K562 (cell line): ENCODE data around the gene DGKE. TPM values are rescaled to one million over a fixed set of nuclear protein-coding genes. Genes with fewer than 3 reads are reported as not detected.

ENCODE experiments used
- ATAC-seq: fragments of 200-7000 bp; cut with Tn5 transposase; 3 replicates; pipeline ENCODE4 v1.9.1; 2020; ENCODE audit warnings: moderate library complexity
- BruUV-seq: library from RNA; stranded (reverse); fragments of 400-500 nt; replicated peaks from 2 replicates; lab custom pipeline; 2021; lab: Mats Ljungman, UMichigan
- CTCF ChIA-PET: fragments of 300-600 bp; formaldehyde crosslinking; extraction: SDS; loops from one replicate; lab custom pipeline; 2021; ENCODE audit warnings: low intra/inter-chr PET ratio; lab: Yijun Ruan, JAX
- POLR2A ChIA-PET: fragments of 300-600, 350-650 bp; sonication (Branson Sonifier 250); formaldehyde crosslinking; extraction: SDS; loops from one replicate; lab custom pipeline; 2021; ENCODE audit warnings: antibody characterized with exemption, inconsistent platforms; lab: Yijun Ruan, JAX
- DNase-seq, 4 experiments: peaks; one replicate each; pipeline versions ENCODE4 v3.0.0 to v3.0.0-alpha.2; 2011 to 2018; ENCODE audit warnings: low spot score in 3 of 4, mixed read lengths in 3 of 4; ENCODE audit errors: extremely low read depth in 1 of 4
- FAIRE-seq: peaks from 2 replicates; lab custom pipeline; 2011; peaks lifted over from hg19 to GRCh38; lab: Jason Lieb, UNC
- H2AFZ ChIP-seq: 2 replicates; pipeline ENCODE4 v1.6.0; 2011; ENCODE audit warnings: low read depth, low read length, control low read depth, inconsistent platforms
- H3K27ac ChIP-seq: fragments of 200-600 bp; 3 replicates; pipeline ENCODE4 v1.8.0; 2011; ENCODE audit warnings: low read depth, mild to moderate bottlenecking, control low read depth, inconsistent platforms, low read length, moderate library complexity, mixed read lengths; ENCODE audit errors: extremely low read depth
- H3K27me3 ChIP-seq, 2 experiments: fragments of 300-600 bp in 1 of 2; 2 replicates in 1 of 2; 3 replicates in 1 of 2; pipeline versions ENCODE4 v1.6.0 to v1.8.0; 2011; ENCODE audit warnings: inconsistent platforms in 2 of 2, low read length in 2 of 2, mild to moderate bottlenecking in 1 of 2, mixed read lengths in 1 of 2, moderate library complexity in 1 of 2; ENCODE audit not compliant: control insufficient read depth in 2 of 2, insufficient read depth in 2 of 2
- H3K36me3 ChIP-seq: fragments of 300-600 bp; 3 replicates; pipeline ENCODE4 v1.8.0; 2011; ENCODE audit warnings: mild to moderate bottlenecking, low read length, inconsistent platforms; ENCODE audit not compliant: control insufficient read depth, insufficient read depth
- H3K4me1 ChIP-seq, 2 experiments: fragments of 200-600 bp in 1 of 2; replicated peaks in 1 of 2; 2 replicates in 1 of 2; 3 replicates in 1 of 2; pipeline versions ENCODE4 v1.5.1 to v1.8.0; 2011; ENCODE audit warnings: inconsistent platforms in 2 of 2, low read length in 2 of 2, mild to moderate bottlenecking in 1 of 2, mixed read lengths in 1 of 2, moderate library complexity in 1 of 2; ENCODE audit not compliant: control insufficient read depth in 2 of 2, insufficient read depth in 2 of 2
- H3K4me2 ChIP-seq: 2 replicates; pipeline ENCODE4 v1.6.1; 2011; ENCODE audit warnings: low read length, control low read depth, inconsistent platforms, mixed read lengths; ENCODE audit not compliant: insufficient read depth
- H3K4me3 ChIP-seq: fragments of 200-600 bp; sonication (generic), shearing (Covaris generic); 2 replicates; pipeline ENCODE4 v1.5.1; 2016; ENCODE audit warnings: control low read depth, inconsistent platforms
- H3K79me2 ChIP-seq: fragments of 200-600 bp; 3 replicates; pipeline ENCODE4 v1.8.0; 2011; ENCODE audit warnings: low read length, inconsistent platforms; ENCODE audit not compliant: control insufficient read depth, insufficient read depth
- H3K9ac ChIP-seq, 2 experiments: 2 replicates each; pipeline versions ENCODE4 v1.6.0 to v1.6.1; 2011; ENCODE audit warnings: low read depth in 2 of 2, low read length in 2 of 2, control low read depth in 1 of 2, inconsistent platforms in 1 of 2, mild to moderate bottlenecking in 1 of 2, mixed read lengths in 1 of 2; ENCODE audit not compliant: insufficient read depth in 1 of 2
- H3K9me1 ChIP-seq: one replicate; pipeline ENCODE4 v1.6.0; 2011; ENCODE audit warnings: inconsistent platforms, mild to moderate bottlenecking, low read length, moderate library complexity; ENCODE audit not compliant: control insufficient read depth, insufficient read depth
- H3K9me3 ChIP-seq: replicated peaks from 2 replicates; pipeline ENCODE4 v1.5.1; 2011; ENCODE audit warnings: low read depth, low read length, inconsistent platforms; ENCODE audit not compliant: control insufficient read depth, insufficient read depth
- H4K20me1 ChIP-seq: replicated peaks from 2 replicates; pipeline ENCODE4 v1.6.1; 2011; ENCODE audit warnings: low read length, inconsistent platforms, mixed read lengths; ENCODE audit not compliant: control insufficient read depth, insufficient read depth
- HDAC1 ChIP-seq, 2 experiments: fragments of 450-650 bp; IDR thresholded peaks; 2 replicates each; pipeline ENCODE4 v1.6.1; 2016 to 2017; ENCODE audit warnings: inconsistent platforms in 1 of 2, mild to moderate bottlenecking in 1 of 2, moderate library complexity in 1 of 2
- IFI16 ChIP-seq: fragments of 250-450 bp; sonication (Bioruptor Pico); IDR thresholded peaks from 2 replicates; pipeline ENCODE4 v2.1.2; 2022; ENCODE audit warnings: mild to moderate bottlenecking, inconsistent platforms
- SREBF2 ChIP-seq: sonication (generic); formaldehyde crosslinking; IDR thresholded peaks from 2 replicates; pipeline ENCODE4 v1.4.0; 2020; ENCODE audit warnings: mild to moderate bottlenecking, missing genetic modification reagents
- ZBTB5 ChIP-seq: fragments of 450-650 bp; IDR thresholded peaks from 2 replicates; pipeline ENCODE4 v1.6.1; 2017; ENCODE audit warnings: antibody characterized with exemption
- ZKSCAN8 ChIP-seq: fragments of 200-800 bp; sonication (Bioruptor generic); IDR thresholded peaks from 2 replicates; pipeline ENCODE4 v1.6.1; 2016; ENCODE audit warnings: missing genetic modification characterization, missing compliant biosample characterization
- ZNF217 ChIP-seq: sonication (generic); formaldehyde crosslinking; IDR thresholded peaks from 2 replicates; pipeline ENCODE4 v1.8.0; 2022; ENCODE audit warnings: mild to moderate bottlenecking, missing genetic modification reagents
- WGBS: fragments of 100-300 bp; shearing (Covaris generic); methylation state at CpG from one replicate; pipeline ENCODE4 v1.1.6; 2016; ENCODE audit warnings: low coverage, mixed read lengths; ENCODE audit not compliant: insufficient coverage; ENCODE audit errors: missing lambda C conversion rate; 5-methylcytosine and 5-hydroxymethylcytosine counted together
- in situ Hi-C: fragments of 300-500 bp; cut with MboI; formaldehyde crosslinking; loops from 4 replicates; pipeline ENCODE4 v1.15.0; 2018; ENCODE audit warnings: inconsistent platforms, mixed read lengths
- intact Hi-C: fragments of 100-400 bp; cut with micrococcal nuclease; formaldehyde crosslinking; loops from 2 replicates; pipeline ENCODE4 v1.14.2; 2022
- polyA plus RNA-seq, 8 experiments: library from polyadenylated mRNA; depleted of rRNA in 4 of 8; stranded (reverse) in 5 of 8; unstranded in 3 of 8; fragments of >200 nt; fragmentation: Nextera tagmentation in 2 of 8; fragmentation: Illumina TruSeq in 1 of 8; extraction: Ambion mirVana in 2 of 8; extraction: Trizol in 1 of 8; gene quantifications; 2 replicates each; pipeline versions ENCODE4 v1.2.1 to v1.2.3, GENCODE V29; 2011 to 2014; ENCODE audit warnings: inconsistent platforms in 1 of 8, missing spikeins in 1 of 8
- total RNA-seq, 7 experiments: library from RNA; depleted of rRNA in 6 of 7; stranded (reverse); fragments of >200 nt in 6 of 7; fragmentation: Illumina TruSeq in 2 of 7; extraction: Trizol in 2 of 7; gene quantifications; 2 replicates each; pipeline versions ENCODE4 v1.2.1 to v1.2.3, GENCODE V29; 2011 to 2021; ENCODE audit warnings: low replicate concordance in 1 of 7

Gene DGKE
- total and polyA plus RNA-seq, 9 of the 15 experiments (the other 6 are each of a cell fraction or from before 2014, with no cell fraction given) = 1.3 to 9.9 (median 5.9) TPM

- TF ChIP-seq ZBTB5 = no peak
- no peak for TF ChIP-seq HDAC1 (IDR thresholded peaks at IDR 0.05)
- TF ChIP-seq SREBF2 (CRISPR knock-in tag) = no peak
- no peak for TF ChIP-seq ZNF217 (CRISPR knock-in tag)
Measured at GRCh38 chr17:56863974-56864373, 30.0 kb downstream of the DGKE start (continued).

- Histone ChIP-seq H3K4me2 (no peak overlapping the region), H3K4me1 (no peaks in the 10 kb centered on the region), H3K4me3 (no peak overlapping the region), H3K9me1 (no peaks in the 10 kb centered on the region), H3K36me3 (peaks cover 41% of the 10 kb centered on the region), H2AFZ (no peak overlapping the region), H3K27ac (no peak overlapping the region), H3K27me3 (no peaks in the 10 kb centered on the region), H3K9me3 (no peaks in the 10 kb centered on the region), H3K79me2 (no peaks in the 10 kb centered on the region), H3K9ac (no peak overlapping the region), H4K20me1 (no peaks in the 10 kb centered on the region)
- no TSS peak for BruUV-seq
- 90% methylated on average over 5 of the region's 5 CpGs for WGBS
- ChIA-PET POLR2A (no interaction called here), CTCF (interaction anchor here (1.0 kb wide), 1 partner anchor 46 kb away, joined by 3 read pairs; no protein-coding TSS in a partner anchor)
- TF ChIP-seq IFI16 (CRISPR knock-in tag) (no peak), ZKSCAN8 (CRISPR knock-in tag) (no peak)
- FAIRE-seq = no peak
- ATAC-seq = no peak
- DNase-seq = no peak
- intact Hi-C loops (loop anchor here (1.0 kb wide), 1 partner anchor 47 kb away; no protein-coding TSS in a partner anchor), in situ Hi-C loops (no loop called here)
Measured at GRCh38 chr17:56866076-56866475, 32.1 kb downstream of the DGKE start.
